Neuronal stem cell (in vitro differentiated cells): Measurements from ENCODE around the gene KREMEN1.

Experiments used
- DNase-seq: peaks from one replicate; pipeline ENCODE4 v3.0.0-alpha.2; 2013; ENCODE audit warnings: low spot score
- H2AFZ ChIP-seq: one replicate; pipeline ENCODE4 v1.6.1; 2013; ENCODE audit warnings: mild to moderate bottlenecking, low read length, inconsistent platforms
- H2AK5ac ChIP-seq: 2 replicates; pipeline ENCODE4 v1.6.1; 2013; ENCODE audit warnings: low read depth, mild to moderate bottlenecking, inconsistent platforms, low read length, moderate library complexity, mixed read lengths
- H2BK120ac ChIP-seq: 2 replicates; pipeline ENCODE4 v1.6.1; 2013; ENCODE audit warnings: low read depth, mild to moderate bottlenecking, inconsistent platforms, low read length, moderate library complexity, mixed read lengths
- H2BK12ac ChIP-seq: one replicate; pipeline ENCODE4 v1.6.1; 2013; ENCODE audit warnings: low read length, inconsistent platforms
- H2BK15ac ChIP-seq: 2 replicates; pipeline ENCODE4 v1.6.1; 2013; ENCODE audit warnings: mild to moderate bottlenecking, low read length, inconsistent platforms, mixed read lengths
- H2BK5ac ChIP-seq: one replicate; pipeline ENCODE4 v1.6.1; 2013; ENCODE audit warnings: inconsistent platforms, mild to moderate bottlenecking, low read length, moderate library complexity
- H3K14ac ChIP-seq: one replicate; pipeline ENCODE4 v1.6.1; 2013; ENCODE audit warnings: low read length, inconsistent platforms
- H3K18ac ChIP-seq: 2 replicates; pipeline ENCODE4 v1.6.1; 2013; ENCODE audit warnings: low read length, inconsistent platforms
- H3K23ac ChIP-seq: 2 replicates; pipeline ENCODE4 v1.6.1; 2013; ENCODE audit warnings: low read depth, mild to moderate bottlenecking, mixed read lengths, low read length, inconsistent platforms; ENCODE audit not compliant: poor library complexity
- H3K27ac ChIP-seq: replicated peaks from 3 replicates; pipeline ENCODE4 v1.5.1; 2013; ENCODE audit warnings: low read length, inconsistent platforms
- H3K27me3 ChIP-seq, 3 experiments: 2 replicates each; pipeline ENCODE4 v1.6.1; 2013; ENCODE audit warnings: low read length in 3 of 3, mild to moderate bottlenecking in 2 of 3, inconsistent platforms in 1 of 3, low read depth in 1 of 3, mixed read lengths in 1 of 3, moderate library complexity in 1 of 3; ENCODE audit not compliant: control insufficient read depth in 3 of 3, insufficient read depth in 3 of 3
- H3K36me3 ChIP-seq, 2 donors: replicated peaks in 1 of 2; 2 replicates each; pipeline ENCODE4 v1.6.1; 2013; ENCODE audit warnings: low read length in 2 of 2; ENCODE audit not compliant: control insufficient read depth in 2 of 2, insufficient read depth in 2 of 2
- H3K4ac ChIP-seq: 2 replicates; pipeline ENCODE4 v1.6.1; 2013; ENCODE audit warnings: inconsistent platforms, mild to moderate bottlenecking, low read length, moderate library complexity
- H3K4me1 ChIP-seq, 2 donors: 1 replicate in 1 of 2; 2 replicates in 1 of 2; pipeline ENCODE4 v1.6.1; 2013; ENCODE audit warnings: low read length in 2 of 2, low read depth in 1 of 2; ENCODE audit not compliant: control insufficient read depth in 2 of 2, insufficient read depth in 1 of 2
- H3K4me2 ChIP-seq: one replicate; pipeline ENCODE4 v1.6.1; 2013; ENCODE audit warnings: mild to moderate bottlenecking, low read length, inconsistent platforms; ENCODE audit not compliant: insufficient read depth, poor library complexity, severe bottlenecking
- H3K4me3 ChIP-seq, 2 donors: 2 replicates each; pipeline ENCODE4 v1.5.1; 2013; ENCODE audit warnings: low read length in 2 of 2, mild to moderate bottlenecking in 2 of 2, inconsistent platforms in 1 of 2, moderate library complexity in 1 of 2
- H3K79me1 ChIP-seq: one replicate; pipeline ENCODE4 v1.6.1; 2013; ENCODE audit warnings: low read depth, mild to moderate bottlenecking, inconsistent platforms, low read length, moderate library complexity
- H3K9ac ChIP-seq: one replicate; pipeline ENCODE4 v1.6.1; 2013; ENCODE audit warnings: mild to moderate bottlenecking, low read depth, low read length, inconsistent platforms; ENCODE audit not compliant: poor library complexity
- H3K9me3 ChIP-seq, 2 donors: replicated peaks in 1 of 2; 2 replicates each; pipeline versions ENCODE3 to v1.6.1; 2013; ENCODE audit warnings: low read length in 2 of 2, mild to moderate bottlenecking in 2 of 2, inconsistent platforms in 1 of 2, low read depth in 1 of 2, mixed read lengths in 1 of 2, moderate library complexity in 1 of 2; ENCODE audit not compliant: control insufficient read depth in 2 of 2, insufficient read depth in 1 of 2
- H4K8ac ChIP-seq: one replicate; pipeline ENCODE4 v1.6.1; 2013; ENCODE audit warnings: low read depth, mild to moderate bottlenecking, inconsistent platforms, low read length, moderate library complexity
- H4K91ac ChIP-seq: one replicate; pipeline ENCODE4 v1.6.1; 2013; ENCODE audit warnings: low read length, low read depth, mild to moderate bottlenecking, inconsistent platforms; ENCODE audit not compliant: poor library complexity
- WGBS, 2 donors: extraction: QIAGEN DNeasy Blood & Tissue Kit; methylation state at CpG; one replicate each; pipeline ENCODE4 v1.1.7; 2013; ENCODE audit warnings: missing lambda C conversion rate in 2 of 2, mixed read lengths in 1 of 2; ENCODE audit not compliant: insufficient read length in 2 of 2, insufficient replicate concordance in 1 of 2; ENCODE audit errors: extremely low coverage in 2 of 2; 5-methylcytosine and 5-hydroxymethylcytosine counted together

Gene KREMEN1

DNA sequence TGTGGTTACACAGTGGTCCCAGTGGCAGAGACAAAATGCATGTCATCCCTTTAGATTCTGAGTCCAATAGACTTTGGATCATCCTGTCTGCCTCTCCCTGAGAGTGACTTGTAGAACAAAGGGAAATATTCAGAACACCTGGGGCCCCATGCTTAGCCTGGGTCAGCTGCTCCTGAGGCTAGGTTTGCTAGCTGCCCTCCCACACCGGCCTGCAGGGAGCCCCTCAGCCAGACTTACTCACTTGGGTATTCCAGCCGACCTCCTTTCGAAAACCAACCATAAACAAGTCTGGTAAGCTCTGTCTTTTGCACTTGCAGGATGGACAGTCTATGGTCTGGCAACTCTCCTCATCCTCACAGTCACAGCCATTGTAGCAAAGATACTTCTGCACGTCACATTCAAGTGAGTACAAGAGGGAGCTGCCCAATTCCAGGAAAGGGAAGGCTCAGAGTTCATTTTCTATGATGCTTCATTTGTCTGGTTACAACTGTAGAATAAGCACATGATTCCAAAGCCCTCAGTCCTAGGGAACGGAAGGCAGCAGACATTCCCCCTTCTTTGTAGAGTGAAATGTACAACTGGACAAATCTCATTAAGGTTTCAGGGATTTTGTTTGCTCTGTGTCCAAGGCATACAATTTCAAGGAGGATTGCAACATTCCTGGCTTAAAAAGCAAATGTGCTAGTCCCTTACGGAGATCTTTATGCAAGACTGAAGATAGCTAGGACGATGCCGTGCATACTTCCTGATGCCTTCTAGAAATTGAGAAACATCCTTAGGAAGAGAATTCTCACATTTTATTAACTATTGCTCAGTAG, 67.3 kb downstream of the KREMEN1 start:
- Histone ChIP-seq H3K4ac (no peak overlapping the region), H2BK12ac (no peak overlapping the region), H3K27me3 (no peaks in the 10 kb centered on the region), H2BK120ac (no peak overlapping the region), H3K18ac (no peak overlapping the region), H3K9ac (no peak overlapping the region), H3K36me3 (peaks cover 0 to 93% of the 10 kb centered on the region in 2 donors), H3K9me3 (no peaks in the 10 kb centered on the region), H3K4me2 (no peak overlapping the region), H3K27ac (no peak overlapping the region), H3K14ac (no peak overlapping the region), H4K91ac (no peak overlapping the region), H3K79me1 (no peaks in the 10 kb centered on the region), H2AK5ac (no peak overlapping the region), H3K23ac (no peak overlapping the region), H3K4me1 (peaks cover 0 to 2% of the 10 kb centered on the region in 2 donors), H3K4me3 (no peak overlapping the region), H2BK5ac (no peak overlapping the region), H4K8ac (no peak overlapping the region), H2AFZ (no peak overlapping the region), H2BK15ac (no peak overlapping the region)
- no CpG with 5 or more reads among the region's 8 CpGs for WGBS, 2 donors
- no peak for DNase-seq

DNA sequence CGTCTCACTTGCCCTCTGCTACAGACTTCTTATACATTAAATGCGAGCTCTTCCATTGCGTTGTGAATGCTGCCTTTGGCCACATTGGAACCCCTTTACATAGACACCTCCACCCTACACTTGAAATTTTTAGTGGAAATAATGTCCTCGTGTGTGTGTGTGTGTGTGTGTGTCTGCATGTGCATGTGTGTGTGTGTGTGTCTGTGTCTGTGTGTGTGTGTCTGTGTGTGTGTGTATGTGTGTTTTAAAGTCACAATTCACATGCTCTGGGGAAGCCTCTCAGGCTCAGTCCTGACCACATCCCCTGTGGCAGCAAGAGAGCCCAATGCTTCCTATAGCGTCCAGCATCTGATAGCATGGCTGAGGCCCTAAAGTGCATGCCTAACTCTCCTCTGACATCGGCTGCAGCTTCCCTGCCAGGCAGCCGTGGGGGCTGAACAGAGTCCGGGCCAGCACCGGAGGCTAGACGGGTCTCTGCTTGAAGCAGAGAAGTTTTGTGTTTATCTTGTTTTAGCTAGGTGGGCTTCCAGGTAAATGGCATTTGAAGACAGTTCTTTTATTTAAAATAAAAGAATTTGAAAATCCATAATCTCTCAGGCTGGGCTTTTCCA, 68.3 kb downstream of the KREMEN1 start:
- Histone ChIP-seq H3K27ac (no peak overlapping the region), H2BK120ac (no peak overlapping the region), H3K23ac (no peak overlapping the region), H4K8ac (no peak overlapping the region), H2AK5ac (no peak overlapping the region), H3K14ac (peak overlapping the region; percentile 31), H3K79me1 (no peaks in the 10 kb centered on the region), H2BK15ac (no peak overlapping the region), H2AFZ (no peak overlapping the region), H3K4me2 (no peak overlapping the region), H2BK5ac (no peak overlapping the region), H3K4me1 (peaks cover 0 to 6% of the 10 kb centered on the region in 2 donors), H3K9me3 (no peaks in the 10 kb centered on the region), H3K36me3 (peaks cover 0 to 95% of the 10 kb centered on the region in 2 donors), H3K4me3 (peak overlapping the region in 1 of 2 donors; percentile 17), H2BK12ac (no peak overlapping the region), H3K9ac (no peak overlapping the region), H4K91ac (no peak overlapping the region), H3K18ac (peak overlapping the region; percentile 77), H3K27me3 (no peaks in the 10 kb centered on the region), H3K4ac (no peak overlapping the region)
- WGBS, 2 donors = no CpG with 5 or more reads among the region's 10 CpGs
- no peak for DNase-seq

DNA sequence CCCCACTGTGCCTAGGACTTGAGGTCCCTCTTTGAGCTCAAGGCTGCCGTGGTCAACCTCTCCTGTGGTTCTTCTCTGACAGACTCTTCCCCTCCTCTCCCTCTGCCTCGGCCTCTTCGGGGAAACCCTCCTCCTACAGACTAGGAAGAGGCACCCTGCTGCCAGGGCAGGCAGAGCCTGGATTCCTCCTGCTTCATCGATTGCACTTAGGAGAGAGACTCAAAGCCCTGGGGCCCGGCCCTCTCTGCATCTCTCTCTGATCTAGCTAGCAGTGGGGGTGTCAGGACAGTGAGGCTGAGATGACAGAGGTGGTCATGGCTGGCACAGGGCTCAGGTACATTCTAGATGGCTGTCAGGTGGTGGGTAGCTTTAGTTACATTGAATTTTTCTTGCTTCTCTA, 69.3 kb downstream of the KREMEN1 start:
- Histone ChIP-seq H2AFZ (no peak overlapping the region), H3K27me3 (no peaks in the 10 kb centered on the region), H3K14ac (no peak overlapping the region), H2BK12ac (no peak overlapping the region), H4K8ac (no peak overlapping the region), H3K4me3 (no peak overlapping the region), H3K27ac (no peak overlapping the region), H3K4me1 (peaks cover 0 to 7% of the 10 kb centered on the region in 2 donors), H2AK5ac (no peak overlapping the region), H3K4ac (no peak overlapping the region), H3K9me3 (no peaks in the 10 kb centered on the region), H2BK15ac (no peak overlapping the region), H3K23ac (no peak overlapping the region), H3K36me3 (peaks cover 0 to 92% of the 10 kb centered on the region in 2 donors), H4K91ac (no peak overlapping the region), H2BK5ac (no peak overlapping the region), H2BK120ac (no peak overlapping the region), H3K9ac (no peak overlapping the region), H3K79me1 (no peaks in the 10 kb centered on the region), H3K18ac (no peak overlapping the region), H3K4me2 (no peak overlapping the region)
- DNase-seq = no peak
- WGBS, 2 donors = no CpG with 5 or more reads among the region's 5 CpGs
